Heart right ventricle (tissue), 16 donors: ENCODE measurements around the gene TXNRD1. TPM values are rescaled to one million over a fixed set of nuclear protein-coding genes. Genes with fewer than 3 reads are reported as not detected.

Experiments used
- ATAC-seq, 8 donors: fragments of 200-7000 bp; cut with Tn5 transposase; one replicate each; pipeline ENCODE4 v1.9.1; 2020; ENCODE audit warnings: mild to moderate bottlenecking in 8 of 8, moderate library complexity in 8 of 8, moderate number of reproducible peaks in 1 of 8
- DNase-seq, 2 donors: peaks; one replicate each; pipeline ENCODE4 v3.0.0-alpha.2; 2020
- H3K27ac ChIP-seq, 10 donors: fragments of 200-600 bp; sonication (generic) in 2 of 10; one replicate each; pipeline versions ENCODE4 v1.5.0 to v1.8.0; 2020 to 2022; ENCODE audit warnings: mild to moderate bottlenecking in 3 of 10
- H3K27me3 ChIP-seq, 7 donors: fragments of 200-600 bp; one replicate each; pipeline ENCODE4 v1.8.0; 2021 to 2022; ENCODE audit warnings: mild to moderate bottlenecking in 2 of 7
- H3K36me3 ChIP-seq, 9 donors: fragments of 200-600 bp; sonication (generic) in 1 of 9; one replicate each; pipeline versions ENCODE4 v1.5.0 to v1.8.0; 2020 to 2022; ENCODE audit warnings: mild to moderate bottlenecking in 2 of 9
- H3K4me1 ChIP-seq, 9 donors: fragments of 200-600 bp; sonication (generic) in 1 of 9; one replicate each; pipeline versions ENCODE4 v1.5.0 to v1.8.0; 2020 to 2022; ENCODE audit warnings: mild to moderate bottlenecking in 4 of 9
- H3K4me3 ChIP-seq, 10 donors: fragments of 200-600 bp; sonication (generic) in 2 of 10; one replicate each; pipeline versions ENCODE4 v1.5.0 to v1.8.0; 2020 to 2022; ENCODE audit warnings: mild to moderate bottlenecking in 7 of 10, moderate library complexity in 2 of 10
- H3K9me3 ChIP-seq, 11 donors: fragments of 200-600 bp in 10 of 11; sonication (generic) in 2 of 11; one replicate each; pipeline versions ENCODE4 v1.5.0 to v1.8.0; 2013 to 2022; ENCODE audit warnings: mild to moderate bottlenecking in 2 of 11, control low read depth in 1 of 11, moderate library complexity in 1 of 11
- CTCF ChIP-seq, 9 donors: fragments of 200-600 bp; sonication (generic) in 2 of 9; IDR thresholded peaks; one replicate each; pipeline versions ENCODE4 v1.5.0 to v1.8.0; 2021 to 2022; ENCODE audit warnings: antibody characterized with exemption in 9 of 9, mild to moderate bottlenecking in 5 of 9, moderate library complexity in 1 of 9
- WGBS, 2 donors: extraction: QIAGEN DNeasy Blood & Tissue Kit; methylation state at CpG; one replicate each; pipeline ENCODE4 v1.1.7; 2013; ENCODE audit warnings: inconsistent platforms in 1 of 2; 5-methylcytosine and 5-hydroxymethylcytosine counted together
- intact Hi-C, 10 donors: fragments of 100-400 bp; cut with DNase I; formaldehyde crosslinking; loops; one replicate each; pipeline versions ENCODE4 v1.11.1 to v1.14.2; 2022
- polyA plus RNA-seq, 2 donors: library from polyadenylated mRNA; stranded (reverse); fragments of 200-250 nt; gene quantifications; one replicate each; pipeline ENCODE4 v1.2.3, GENCODE V29; 2013
- total RNA-seq, 10 donors: library from RNA; stranded (reverse); fragmentation: NEBNext Ultra II Directional in 3 of 10; extraction: Animal tissue kit (Norgen Biotek cat#: 25700) in 3 of 10; gene quantifications; one replicate each; pipeline versions ENCODE4 v1.2.1 to v1.2.4, GENCODE V29; 2021 to 2023
- donor health status: Arrhythmogenic right ventricular cardiomyopathy.
- donor health status: ischemic (EF 13 %, LVEDD 7.1; RV severe dilation, severe dysfunction).
- donor health status: healthy with polysubstance abuse.
- donor health status: DM: no; HTN: yes; CAD: no.
- donor health status: DM: no; HTN: no; CAD: no.
- donor health status: ischemic (EF 25% LVEDD 6.9; RV normal size, moderate dysfunction).
- donor health status: ischemic (EF 25% LVEDD 5.7; RV mildly dilated, moderate dysfunction).
- donor health status: healthy.
- donor health status: DM: yes; HTN: yes; CAD: no.
- donor health status: Ischemic cardiomyopathy.
- donor health status: ischemic (EF 35%, LVEDD 5.7; RV mildly dilated, moderate dysfunction).
- donor health status: nonischemic (EF 11% LVEDD 7.7; RV severe dilation, severe dysfunction).
- donor health status: DM: yes; HTN: yes; CAD: no.
- donor health status: PGD.
- donor health status: ischemic (EF 29% LVEDD 5.4; RV normal size, mild dysfunction).
- donor health status: nonischemic (EF 23%, LVEDD 6.1; RV moderate dilation, normal function).

TXNRD1 gene
- total and polyA plus RNA-seq, 12 donors: 20.6 to 113 (median 79.5) TPM

GRCh38 chr12:104371043-104371870 lies 155.7 kb downstream of the TXNRD1 start:
- Histone ChIP-seq H3K9me3 (peaks cover 0 to 12% (median 7%) of the 10 kb centered on the region in 11 donors), H3K27ac (no peak overlapping the region), H3K4me3 (no peak overlapping the region), H3K36me3 (no peaks in the 10 kb centered on the region), H3K27me3 (no peaks in the 10 kb centered on the region), H3K4me1 (peaks cover 0 to 5% (median 0%) of the 10 kb centered on the region in 9 donors)
- no peak for ATAC-seq
- no peak for DNase-seq
- no peak for TF ChIP-seq CTCF (IDR thresholded peaks at IDR 0.05)
- 65 to 71% methylated on average over 15 of the region's 15 CpGs for WGBS, 2 donors
- intact Hi-C loops: no loop called here

- peaks cover 0 to 5% (median 0%) of the 10 kb centered on the region in 9 donors for H3K4me1 ChIP-seq
- intact Hi-C loops: no loop called here
- ATAC-seq (no peak), DNase-seq (no peak)
- TF ChIP-seq CTCF (IDR thresholded peaks at IDR 0.05): no peak
- no peak overlapping the region for H3K4me3 ChIP-seq
- H3K9me3 ChIP-seq: peaks cover 0 to 12% (median 7%) of the 10 kb centered on the region in 11 donors
- WGBS, 2 donors: 79 to 81% methylated on average over 12 of the region's 12 CpGs
- no peaks in the 10 kb centered on the region for H3K36me3 ChIP-seq
- no peaks in the 10 kb centered on the region for H3K27me3 ChIP-seq
- no peak overlapping the region for H3K27ac ChIP-seq
Measured at GRCh38 chr12:104372061-104372720, 156.6 kb downstream of the TXNRD1 start.

GRCh38 chr12:104372721-104373335 lies 157.2 kb downstream of the TXNRD1 start:
- no peak overlapping the region for H3K27ac ChIP-seq
- H3K4me3 ChIP-seq: no peak overlapping the region
- ATAC-seq (no peak), DNase-seq (no peak)
- no peaks in the 10 kb centered on the region for H3K36me3 ChIP-seq
- peaks cover 0 to 12% (median 7%) of the 10 kb centered on the region in 11 donors for H3K9me3 ChIP-seq
- 89 to 92% methylated on average over 10 of the region's 10 CpGs for WGBS, 2 donors
- no peaks in the 10 kb centered on the region for H3K27me3 ChIP-seq
- peaks cover 0 to 5% (median 0%) of the 10 kb centered on the region in 9 donors for H3K4me1 ChIP-seq
- TF ChIP-seq CTCF (IDR thresholded peaks at IDR 0.05): no peak
- intact Hi-C loops: no loop called here

GRCh38 chr12:104374071-104374470 lies 158.5 kb downstream of the TXNRD1 start:
- peaks cover 0 to 5% (median 0%) of the 10 kb centered on the region in 9 donors for H3K4me1 ChIP-seq
- H3K9me3 ChIP-seq: peaks cover 0 to 12% (median 7%) of the 10 kb centered on the region in 11 donors
- no peak for TF ChIP-seq CTCF (IDR thresholded peaks at IDR 0.05)
- H3K4me3 ChIP-seq: no peak overlapping the region
- WGBS, 2 donors: 92 to 93% methylated on average over 2 of the region's 2 CpGs
- intact Hi-C loops: no loop called here
- H3K27ac ChIP-seq: no peak overlapping the region
- ATAC-seq (no peak), DNase-seq (no peak)
- no peaks in the 10 kb centered on the region for H3K36me3 ChIP-seq
- no peaks in the 10 kb centered on the region for H3K27me3 ChIP-seq
